ENCODE data around the gene SYNGR3.
A peak's percentile ranks its signal among the peaks of the same experiment; 100 is the strongest.
"Not testable (repeated sequence)": the region's sequence is repeated elsewhere in the genome, so short reads cannot be mapped to it uniquely, and the experiment has no call there.

The SYNGR3 gene

GRCh38 chr16:1989209-1990100 is at the start of gene SYNGR3:
Gene SYNGR3 (plus strand): TSS chr16:1989970. CDS start chr16:1990103, 133 bp downstream.
- DNase-seq, result no peak

GRCh38 chr16:1940273-1941161 is 49.3 kb upstream of the SYNGR3 start:
- no peak for DNase-seq

- DNase-seq, result no peak
Observed at GRCh38 chr16:1941162-1942046, 48.4 kb upstream of the SYNGR3 start.

- DNase-seq, result peak; percentile 47
Observed at GRCh38 chr16:1942047-1942809, 47.5 kb upstream of the SYNGR3 start.

GRCh38 chr16:1942810-1943726 is 46.7 kb upstream of the SYNGR3 start, which contains the start of gene MSRB1:
Gene MSRB1 (minus strand): TSS chr16:1943199. CDS start chr16:1943156, 43 bp downstream.
- DNase-seq, result peak; percentile 100

- DNase-seq, result no peak
Observed at GRCh38 chr16:1944612-1945199, 45.1 kb upstream of the SYNGR3 start.

- no peak for DNase-seq
Observed at GRCh38 chr16:1945559-1946391, 44.0 kb upstream of the SYNGR3 start.

- no peak for DNase-seq
Observed at GRCh38 chr16:1946495-1947368, 43.0 kb upstream of the SYNGR3 start.

GRCh38 chr16:1947369-1947670 is 42.5 kb upstream of the SYNGR3 start:
- DNase-seq, result no peak

GRCh38 chr16:1949507-1949906 is 40.3 kb upstream of the SYNGR3 start:
- no peak for DNase-seq

- DNase-seq, result no peak
Observed at GRCh38 chr16:1950047-1950446, 39.7 kb upstream of the SYNGR3 start.

GRCh38 chr16:1950559-1950958 is 39.2 kb upstream of the SYNGR3 start:
- DNase-seq, result no peak

- no peak for DNase-seq
Observed at GRCh38 chr16:1953734-1954133, 36.0 kb upstream of the SYNGR3 start.

- DNase-seq, result not testable (repeated sequence)
Observed at GRCh38 chr16:1957434-1958142, 32.2 kb upstream of the SYNGR3 start.

- DNase-seq, result not testable (repeated sequence)
Observed at GRCh38 chr16:1958143-1958491, 31.7 kb upstream of the SYNGR3 start.

GRCh38 chr16:1958715-1959268 is 31.0 kb upstream of the SYNGR3 start:
- no peak for DNase-seq

GRCh38 chr16:1959269-1960039 is 30.3 kb upstream of the SYNGR3 start, which contains the start of gene NDUFB10:
Gene NDUFB10 (plus strand): TSS chr16:1959538. CDS start chr16:1959625, 87 bp downstream.
- peak; percentile 94 for DNase-seq
